NCI-H1092 (cell line): ENCODE measurements around the gene AQP1.

Experiments used
- DNase-seq: peaks from one replicate; lab custom pipeline; 2025; lab: John Stamatoyannopoulos, UW

Gene AQP1

DNA sequence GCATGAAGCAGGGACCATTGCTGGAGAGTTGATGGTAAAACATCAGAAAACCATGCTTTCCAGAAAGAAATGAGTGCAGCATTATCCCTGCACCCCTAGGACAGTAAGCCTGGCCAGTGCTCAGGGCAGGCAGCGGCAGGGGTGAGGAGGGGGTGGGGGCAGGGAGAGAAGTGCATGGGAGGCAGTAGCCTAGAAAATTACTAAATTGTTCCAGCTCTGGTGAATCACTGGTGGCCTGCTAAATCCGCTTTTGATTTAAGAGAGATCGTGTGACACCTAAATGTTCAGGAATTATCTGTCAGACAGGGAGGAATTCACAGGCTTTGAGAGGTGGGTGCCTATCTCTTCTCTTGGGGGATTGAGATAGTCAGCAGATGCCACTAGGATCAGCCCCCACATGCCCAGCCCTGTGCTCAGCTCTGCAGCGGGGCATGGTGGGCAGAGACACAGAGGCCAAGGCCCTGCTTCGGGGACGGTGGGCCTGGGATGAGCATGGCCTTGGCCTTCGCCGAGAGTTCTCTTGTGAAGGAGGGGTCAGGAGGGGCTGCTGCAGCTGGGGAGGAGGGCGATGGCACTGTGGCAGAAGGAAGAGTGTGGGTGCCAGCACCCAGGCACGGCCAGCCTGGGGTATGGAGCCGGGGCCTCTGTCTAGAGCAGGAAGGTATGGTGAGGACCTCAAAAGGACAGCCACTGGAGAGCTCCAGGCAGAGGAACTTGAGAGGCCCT lies 5.0 kb upstream of the AQP1 start:
- no peak for DNase-seq

DNA sequence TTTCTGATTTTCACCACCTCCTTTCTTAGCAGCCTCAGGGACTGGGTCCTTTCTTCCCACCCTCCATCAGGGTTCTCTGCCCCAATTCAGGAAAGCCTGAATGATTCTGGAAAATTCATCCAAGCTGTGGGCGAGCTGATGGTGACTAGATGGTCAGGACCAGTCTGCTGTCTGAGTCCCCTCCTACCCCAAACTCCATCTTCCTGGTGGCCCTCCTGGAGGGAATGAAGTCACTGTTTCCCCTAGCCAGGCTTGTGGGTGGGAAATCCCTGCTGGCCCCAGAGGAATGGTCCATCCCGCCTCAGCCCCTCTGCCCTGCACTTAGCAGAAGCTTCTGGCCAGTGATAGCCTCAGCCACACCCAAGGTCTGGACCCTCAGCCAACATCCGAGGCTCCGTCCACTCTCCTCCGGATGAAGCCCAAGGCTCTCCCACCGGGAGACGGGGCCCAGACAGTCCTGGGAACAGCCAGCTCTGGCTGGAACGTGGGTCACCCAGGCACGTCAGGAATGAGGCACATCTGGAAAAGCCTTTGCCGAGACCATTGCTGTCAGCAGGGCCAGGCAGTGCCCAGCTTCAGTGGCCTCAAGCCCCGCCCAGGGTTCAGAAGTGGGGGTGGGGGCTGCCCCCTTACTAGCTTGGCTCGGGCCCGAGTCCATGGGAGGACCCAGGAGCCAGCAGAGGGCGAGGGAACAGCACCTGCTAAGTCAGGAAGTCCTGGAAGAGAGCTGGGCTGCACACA lies 4.0 kb upstream of the AQP1 start:
- no peak for DNase-seq

DNA sequence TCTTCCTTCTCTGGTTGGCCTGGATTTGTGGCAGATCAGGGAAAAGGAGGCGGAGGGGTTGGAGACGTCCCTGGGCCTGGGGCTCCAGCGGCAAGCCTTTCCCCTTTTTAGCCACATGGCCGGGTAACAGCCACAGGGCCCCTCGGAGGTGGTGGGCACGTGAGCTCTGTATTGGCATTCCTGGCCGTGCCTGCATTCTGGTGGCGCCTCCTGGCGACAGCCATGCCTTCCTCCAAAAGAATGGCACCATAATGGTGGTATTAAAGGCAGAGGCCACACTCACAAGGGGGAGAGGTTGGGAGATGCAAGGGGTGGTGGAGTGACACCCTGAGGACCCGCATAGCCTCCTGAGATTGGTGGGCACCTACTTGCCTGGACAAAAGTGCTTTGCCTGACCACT lies 3.0 kb upstream of the AQP1 start:
- no peak for DNase-seq

DNA sequence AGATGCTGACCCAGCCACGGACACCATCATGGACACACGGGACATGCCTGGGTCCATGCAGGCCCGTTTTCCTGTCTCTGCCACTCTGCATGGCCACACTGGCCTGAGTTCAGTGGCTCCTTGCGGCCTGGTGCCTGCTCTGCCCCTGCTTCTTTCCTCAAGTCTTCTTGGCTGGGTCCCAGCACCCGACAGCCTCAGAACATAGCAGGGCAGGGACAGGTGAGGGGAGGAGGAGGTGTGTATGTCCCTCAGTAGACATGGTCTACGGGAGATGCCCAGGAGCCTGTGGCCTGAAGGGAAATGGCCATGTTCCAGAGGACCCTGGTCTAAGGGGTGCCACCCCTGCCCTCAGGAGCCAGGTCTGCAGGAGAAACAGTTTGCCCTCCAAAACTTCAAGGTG lies 2.2 kb upstream of the AQP1 start:
- no peak for DNase-seq

DNA sequence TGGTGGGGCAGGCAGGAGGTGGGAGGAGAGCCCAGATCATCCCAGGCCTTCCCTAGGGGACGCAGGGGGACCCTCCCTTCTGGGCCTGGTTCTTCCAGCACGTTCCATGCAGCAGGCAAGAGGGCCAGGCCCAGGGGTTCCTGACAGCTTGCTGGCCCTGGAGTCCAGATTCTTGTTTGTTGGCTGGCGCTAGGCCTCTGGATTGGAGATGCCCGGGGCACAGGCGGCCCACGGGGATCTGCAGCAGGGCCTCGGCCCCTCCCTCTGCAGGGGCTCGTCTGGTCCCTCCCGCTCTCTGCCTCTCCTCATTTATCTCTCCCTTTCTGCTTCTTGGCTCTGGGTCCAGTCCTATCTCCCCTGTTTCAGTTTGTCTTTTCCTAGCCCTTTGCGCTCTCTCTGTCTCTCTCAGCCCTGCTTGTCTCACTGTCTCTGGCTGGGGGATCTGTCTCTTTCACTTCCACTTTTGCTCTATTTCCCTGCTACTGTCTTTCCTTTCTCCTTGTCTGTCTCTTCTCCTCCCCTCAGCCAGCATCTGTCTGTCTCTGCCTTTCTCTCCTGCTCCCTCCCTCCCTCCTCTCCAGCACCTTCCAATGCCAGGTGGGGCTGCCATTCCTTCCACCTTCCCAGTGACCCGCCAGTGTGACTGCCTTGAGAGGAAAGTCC lies 1.1 kb upstream of the AQP1 start:
- DNase-seq: no peak

DNA sequence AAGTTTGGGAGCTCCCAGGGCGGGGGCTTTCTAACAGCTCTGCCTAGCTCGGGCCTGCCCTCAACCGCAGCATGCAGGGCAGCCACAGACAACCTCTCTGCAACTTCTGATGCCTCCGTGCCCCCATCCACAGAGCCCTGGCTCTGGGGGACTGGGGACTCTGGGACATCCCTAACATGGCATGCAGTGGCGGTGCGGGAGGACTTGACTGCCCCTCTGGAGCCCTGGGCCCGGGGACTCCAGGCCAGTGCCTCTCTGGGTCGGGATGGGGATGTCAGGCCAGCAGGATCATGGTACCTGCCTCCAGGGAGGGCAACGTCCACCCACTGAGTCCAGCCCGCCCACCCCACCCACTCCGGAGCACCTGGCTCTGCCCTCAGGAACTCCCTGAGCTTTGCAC lies 520 bp upstream of the AQP1 start:
- no peak for DNase-seq

DNA sequence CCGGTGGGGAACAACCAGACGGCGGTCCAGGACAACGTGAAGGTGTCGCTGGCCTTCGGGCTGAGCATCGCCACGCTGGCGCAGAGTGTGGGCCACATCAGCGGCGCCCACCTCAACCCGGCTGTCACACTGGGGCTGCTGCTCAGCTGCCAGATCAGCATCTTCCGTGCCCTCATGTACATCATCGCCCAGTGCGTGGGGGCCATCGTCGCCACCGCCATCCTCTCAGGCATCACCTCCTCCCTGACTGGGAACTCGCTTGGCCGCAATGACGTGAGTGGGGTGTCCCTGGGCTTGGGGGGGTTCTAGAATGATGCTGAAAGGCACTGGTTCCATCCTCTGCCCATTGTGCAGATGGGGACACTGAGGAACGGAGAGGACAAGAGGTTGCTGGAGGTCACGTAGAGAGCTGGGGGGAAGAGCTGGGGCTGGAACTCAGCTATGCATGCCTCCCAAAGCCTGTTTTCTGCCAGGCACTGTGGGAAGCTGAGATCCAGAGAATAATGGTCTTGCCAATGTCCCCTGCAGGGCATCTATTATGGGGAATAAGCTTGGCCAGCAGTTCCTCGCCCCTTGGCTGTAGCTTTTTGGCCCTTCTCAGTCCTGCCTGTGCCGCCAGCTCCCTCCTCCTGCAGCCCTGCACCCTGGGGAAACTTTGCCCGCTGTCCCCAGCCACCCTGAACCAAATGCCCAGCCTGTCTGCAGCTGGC lies 523 bp downstream of the AQP1 start:
- no peak for DNase-seq

DNA sequence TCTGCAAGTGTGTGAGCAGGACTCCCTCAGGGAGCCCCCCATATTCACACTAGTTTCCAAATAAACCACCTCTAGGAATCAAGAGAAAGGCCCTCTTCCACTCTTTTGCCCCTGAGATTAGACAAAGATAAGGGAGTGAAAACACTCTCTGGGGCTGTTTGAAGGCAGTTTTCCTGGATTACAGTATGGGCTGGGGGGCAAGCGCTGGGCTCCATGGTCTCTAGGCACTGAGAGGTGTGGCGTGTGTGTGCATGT lies 1.0 kb downstream of the AQP1 start:
- DNase-seq: no peak

DNA sequence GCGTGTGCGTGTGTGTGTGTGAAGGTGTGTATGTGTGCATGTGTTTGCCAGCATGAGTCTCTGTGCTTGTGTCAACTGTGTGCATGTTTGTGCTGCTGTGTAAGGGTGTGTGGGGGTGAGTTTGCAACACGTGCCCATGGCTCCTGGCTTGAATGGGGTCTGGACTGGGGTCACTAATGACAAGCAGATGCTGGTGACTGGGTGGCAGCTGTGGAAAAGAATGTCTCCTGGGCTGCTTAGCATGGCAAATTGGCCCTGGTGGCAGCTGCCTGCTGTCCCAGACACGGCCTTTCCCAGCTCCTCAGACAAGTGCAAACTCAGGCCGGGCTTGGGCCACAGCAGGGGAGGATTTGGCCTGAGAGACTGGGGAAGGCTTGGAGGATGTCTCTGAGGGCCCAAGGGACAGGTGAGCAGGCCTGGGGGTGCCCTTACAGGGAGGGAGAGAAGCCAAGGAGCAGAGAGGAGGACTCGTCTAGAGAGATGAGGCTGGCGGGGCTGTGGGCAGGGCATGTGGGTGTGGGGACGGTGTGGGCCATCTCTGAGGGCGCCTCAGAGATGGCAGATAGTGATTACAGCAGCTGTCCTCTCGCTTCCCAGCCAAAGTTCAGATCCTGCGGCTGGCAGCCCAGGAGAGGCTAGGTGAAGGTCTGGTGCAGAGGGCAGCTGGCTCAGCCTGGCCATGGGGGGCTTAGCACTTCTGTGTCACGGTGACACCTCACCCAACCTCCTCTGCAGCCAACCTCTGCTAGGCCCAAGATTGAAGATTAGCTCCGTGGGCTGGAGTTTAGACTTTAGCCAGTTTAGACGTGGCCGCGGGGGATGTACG lies 1.5 kb downstream of the AQP1 start:
- DNase-seq: no peak

DNA sequence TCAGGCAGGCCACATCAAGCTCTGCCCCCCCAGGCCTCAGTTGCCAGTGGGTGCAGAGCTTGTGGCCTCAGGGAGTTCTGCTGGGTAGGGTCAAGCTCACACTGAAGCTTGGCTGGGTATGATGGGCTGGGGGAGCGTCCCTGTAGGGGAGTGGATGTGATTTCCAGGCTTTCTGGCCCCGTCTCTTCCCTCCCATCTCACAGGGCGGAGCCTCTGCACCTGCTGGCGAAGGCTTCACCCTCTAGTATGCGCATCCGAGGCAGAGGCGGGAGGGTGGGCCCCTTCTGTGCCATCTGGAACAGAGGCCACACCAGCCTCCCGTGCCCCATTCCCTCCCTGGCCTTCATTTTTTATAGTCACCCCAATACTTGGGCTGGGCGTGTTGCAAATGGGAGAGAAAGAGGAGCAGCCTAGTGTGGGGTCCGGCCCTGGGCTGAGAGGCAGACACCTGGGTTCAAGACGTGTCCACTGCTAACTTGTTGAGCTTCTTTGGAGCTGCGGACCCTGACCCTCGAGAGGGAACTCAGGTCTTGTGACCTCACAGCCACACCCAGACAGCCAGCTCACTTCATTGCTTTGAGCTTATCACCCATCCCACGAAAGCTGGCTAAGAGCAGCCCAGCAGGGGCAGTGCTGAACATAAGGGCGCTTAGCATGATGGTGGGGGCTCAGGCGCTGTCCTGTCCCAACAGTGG lies 2.3 kb downstream of the AQP1 start:
- DNase-seq: no peak

DNA sequence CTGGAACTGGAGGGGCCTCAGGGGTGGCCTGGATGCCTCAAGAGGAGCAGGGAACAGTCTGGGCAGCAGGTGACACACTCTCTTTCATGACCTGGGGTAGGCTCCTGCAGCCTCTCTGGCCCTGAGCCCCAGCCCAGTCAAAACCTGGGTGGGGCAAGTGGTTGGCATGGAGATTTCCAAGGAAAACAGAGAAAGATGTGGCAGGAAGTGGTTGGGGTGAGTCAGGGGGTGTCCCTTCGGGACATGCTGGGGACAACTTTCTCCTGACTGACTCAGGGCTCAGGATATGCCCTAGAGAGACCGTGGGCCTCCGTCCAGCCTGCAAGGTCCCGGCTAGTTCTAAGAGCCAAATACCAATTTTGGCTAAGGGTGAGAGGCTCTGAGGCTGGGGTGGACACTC lies 2.9 kb downstream of the AQP1 start:
- DNase-seq: no peak

DNA sequence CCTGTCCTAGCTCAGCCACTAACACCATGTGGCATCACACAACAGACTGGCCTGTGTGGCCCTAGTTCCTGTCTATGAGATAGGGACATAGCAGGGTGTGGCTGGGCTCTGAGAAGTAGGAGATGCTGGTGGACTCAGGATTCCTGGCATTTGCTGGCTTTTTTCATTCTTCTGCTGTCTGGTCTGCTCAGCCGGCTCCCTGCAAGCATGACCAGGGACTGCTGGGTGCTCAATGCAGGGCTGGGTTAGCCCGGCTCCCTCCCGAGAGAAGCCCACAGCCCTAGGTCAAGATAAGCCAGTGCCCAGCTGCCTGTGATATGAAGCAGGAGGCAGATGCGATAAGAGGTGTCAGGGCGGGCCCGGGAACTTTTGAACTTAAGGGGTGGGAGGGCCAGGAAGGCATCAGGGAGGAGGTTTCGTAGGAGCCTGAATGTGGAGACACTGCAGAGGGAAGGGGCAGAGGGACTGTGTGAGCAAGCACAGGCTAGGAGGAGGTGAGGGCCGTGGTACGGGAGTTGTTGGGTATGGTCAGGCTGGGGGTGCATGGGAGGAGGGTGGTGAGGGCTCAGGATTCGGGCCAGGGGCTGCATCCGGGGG lies 3.5 kb downstream of the AQP1 start:
- DNase-seq: no peak

DNA sequence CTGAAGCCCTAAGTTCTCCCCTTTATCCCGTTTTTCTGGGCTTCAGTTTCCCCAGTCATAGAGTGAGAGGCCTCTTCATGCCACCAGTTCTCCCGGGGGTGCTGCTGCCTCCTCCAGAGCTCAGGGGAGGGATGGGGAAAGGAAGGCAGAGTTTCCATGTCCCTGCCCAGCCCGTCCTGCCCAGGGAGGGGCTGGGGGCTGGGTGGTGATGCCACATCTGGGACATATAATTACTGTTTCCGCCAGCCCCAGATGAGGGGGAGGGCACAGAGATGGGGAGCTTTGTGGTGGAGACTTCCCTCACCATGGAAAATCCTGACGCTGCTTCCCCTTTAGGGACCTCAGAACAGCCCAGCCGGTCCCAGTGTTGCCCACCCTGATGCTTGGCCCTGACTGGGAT lies 4.1 kb downstream of the AQP1 start:
- no peak for DNase-seq

DNA sequence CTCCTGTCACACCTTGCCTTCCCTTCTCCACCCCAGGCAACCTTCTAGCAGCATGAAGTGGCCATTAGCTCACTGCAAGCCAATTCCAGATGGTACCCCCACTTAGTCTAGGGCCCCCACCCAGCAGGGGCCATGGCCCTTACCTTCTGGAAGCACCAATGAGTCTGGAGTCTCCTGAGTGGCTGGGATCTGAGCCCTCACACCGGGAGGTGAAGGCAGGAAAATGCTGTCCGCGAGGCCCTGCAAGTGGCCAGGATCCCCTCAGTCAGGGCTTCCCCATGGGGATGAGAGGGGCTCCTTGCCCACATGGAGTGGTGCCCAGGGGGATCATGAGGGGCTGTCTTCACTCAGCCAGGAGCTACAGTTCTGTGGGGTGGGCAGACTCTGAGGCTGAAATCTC lies 4.6 kb downstream of the AQP1 start:
- no peak for DNase-seq

DNA sequence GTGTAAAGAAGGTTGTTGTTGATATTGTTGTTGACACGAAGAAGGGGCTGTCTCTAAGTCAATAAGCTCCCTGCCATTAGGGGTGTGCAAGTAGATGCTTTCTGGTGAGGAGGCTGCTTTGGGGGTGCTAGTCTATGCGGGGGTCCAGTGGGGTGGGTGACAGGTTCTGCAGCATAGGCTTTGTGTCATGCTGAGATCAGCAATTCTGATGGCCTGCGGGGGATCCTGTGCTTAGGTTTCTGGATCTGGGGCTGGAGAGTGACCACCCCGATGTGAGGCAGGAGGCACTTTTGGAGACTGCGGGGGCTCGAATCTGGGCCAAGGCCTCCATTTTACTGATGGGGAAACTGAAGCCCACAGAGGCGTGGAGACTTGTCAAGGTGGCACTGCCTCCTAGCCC lies 5.1 kb downstream of the AQP1 start:
- no peak for DNase-seq

DNA sequence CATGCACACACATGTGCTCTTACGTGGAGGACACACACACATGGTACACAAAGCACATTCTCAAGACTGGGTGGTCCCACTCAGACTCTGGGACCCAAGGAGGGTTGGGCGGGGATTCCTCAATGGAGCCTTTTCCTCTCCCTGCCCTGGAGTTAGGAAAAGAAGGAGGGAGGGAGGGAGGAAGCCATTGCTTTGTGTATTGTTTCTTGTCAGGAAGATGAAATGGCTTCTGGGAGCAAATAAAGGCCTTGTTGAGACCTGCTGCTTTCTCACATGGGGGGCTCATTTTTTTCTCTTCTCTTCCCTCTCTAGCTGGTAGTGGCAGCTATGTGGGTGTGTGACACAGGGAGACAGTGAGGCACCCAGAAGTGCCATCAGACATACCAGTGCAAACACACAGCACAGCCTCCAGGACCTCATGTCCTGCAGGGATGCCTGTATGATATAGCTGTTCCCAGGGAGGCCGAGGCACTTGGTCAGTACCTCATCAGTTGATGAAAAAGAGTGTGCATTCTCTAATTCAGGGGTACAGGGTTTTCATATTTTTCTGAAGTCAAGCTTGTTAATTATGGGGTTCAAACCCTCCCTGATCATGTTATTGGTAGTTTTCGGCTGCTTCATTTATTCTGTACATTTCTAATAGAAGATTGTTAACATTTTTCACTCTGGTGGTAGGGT lies 5.7 kb downstream of the AQP1 start:
- DNase-seq: no peak

DNA sequence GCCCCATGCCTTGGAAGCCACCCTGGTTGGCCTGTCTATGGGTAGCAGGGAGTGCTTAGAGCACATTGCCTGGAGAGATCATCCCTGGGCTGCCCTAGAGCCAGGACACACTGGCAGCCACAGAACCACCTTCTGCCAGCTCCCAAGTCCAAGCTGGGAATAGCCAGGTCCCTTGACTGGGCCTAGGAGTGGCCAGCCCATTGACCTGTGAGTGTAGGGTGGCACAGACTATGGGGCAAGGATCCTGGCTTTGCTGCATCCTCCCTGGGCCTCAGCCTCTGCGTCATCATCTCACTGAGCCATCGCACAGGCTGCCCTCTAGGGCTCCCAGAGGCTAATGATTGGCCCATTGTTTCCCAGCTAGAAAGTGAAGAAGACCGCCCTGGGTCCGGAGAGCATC lies 7.0 kb downstream of the AQP1 start:
- no peak for DNase-seq

DNA sequence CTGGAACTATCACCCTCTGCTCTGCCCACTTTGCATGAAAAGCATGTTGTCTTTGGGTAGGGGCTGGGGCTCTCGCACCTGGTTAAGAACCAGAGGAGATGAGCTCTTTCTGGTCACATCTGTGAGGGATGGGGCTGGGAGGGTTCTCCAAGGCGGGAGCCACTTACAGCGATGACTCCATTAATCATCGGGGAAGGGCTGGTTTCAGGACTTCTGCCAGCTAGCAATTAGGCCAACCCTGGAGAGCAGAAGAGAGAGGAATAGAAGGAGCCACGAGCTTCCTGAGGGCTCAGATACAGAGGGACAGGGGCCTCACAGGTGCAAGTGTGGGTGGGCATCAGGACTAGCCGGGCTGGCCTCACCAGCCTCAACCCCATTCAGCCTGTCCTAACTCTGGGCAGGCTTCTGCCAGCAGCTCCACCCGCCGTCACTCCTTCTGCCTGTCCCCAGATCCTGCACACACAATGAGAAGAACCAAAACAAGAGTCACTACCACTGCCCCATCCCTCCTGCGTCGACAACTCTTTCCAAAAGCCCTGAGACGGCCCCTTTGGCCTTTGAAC lies 8.4 kb downstream of the AQP1 start:
- no peak for DNase-seq

DNA sequence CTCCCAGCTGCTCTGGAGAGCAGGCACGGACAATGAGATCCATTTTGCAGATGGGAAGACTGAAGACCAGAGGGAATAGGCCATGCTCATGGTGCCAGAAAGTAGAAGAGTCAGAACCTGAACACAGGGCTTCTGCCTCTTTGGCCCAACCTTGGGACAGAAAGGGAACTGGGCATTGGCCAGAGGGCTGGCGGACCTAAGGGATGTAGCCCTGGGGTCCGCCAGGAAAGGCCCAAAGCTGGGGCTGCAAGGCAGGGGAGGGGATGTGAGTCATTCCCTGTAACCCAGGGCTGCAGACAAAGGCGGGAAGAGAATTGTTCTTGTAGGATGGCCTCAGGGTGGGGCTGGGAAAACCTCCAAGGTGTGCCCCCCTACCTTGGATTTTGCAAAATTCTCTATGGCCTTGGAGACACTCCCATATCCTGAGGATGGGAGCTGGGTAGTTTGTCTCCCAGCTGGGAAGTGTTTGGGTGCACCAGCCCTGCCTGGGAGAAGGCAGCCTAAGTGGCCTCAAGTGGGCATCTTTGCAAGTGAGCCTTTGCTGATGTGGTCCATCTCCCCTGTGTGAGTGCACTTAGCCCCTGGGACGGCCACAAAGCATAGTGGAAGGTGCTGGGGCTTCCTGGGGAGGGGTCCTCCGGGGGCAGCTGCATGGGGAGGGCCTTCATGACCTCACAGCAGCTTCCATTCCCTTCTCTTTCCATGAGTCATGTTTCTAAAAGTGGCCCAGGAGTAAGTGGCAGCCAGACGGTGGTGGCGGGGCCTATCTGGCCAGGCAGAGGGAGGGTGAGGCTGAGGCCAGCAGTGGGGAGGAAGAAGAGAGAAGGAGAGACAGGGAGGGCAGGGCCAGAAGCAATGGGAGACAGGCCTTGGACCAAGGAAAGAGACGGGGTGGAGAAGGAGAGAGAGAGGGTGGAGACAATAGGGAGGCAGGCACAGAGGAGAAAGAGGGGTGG lies 9.2 kb downstream of the AQP1 start:
- DNase-seq: no peak
